ENCODE measurements around the gene NELFB.

- TF ChIP-seq CTCF (IDR thresholded peaks at IDR 0.05; ENCODE audit: low read length) (no peak), EZH2 (IDR thresholded peaks at IDR 0.05; ENCODE audit: borderline replicate concordance, low read length) (no peak)
Measured at GRCh38 chr9:137293482-137294090, 38.5 kb downstream of the NELFB start.

All from OCI-LY1 (cell line).